Liver (tissue), 9 donors: ENCODE measurements around the gene DNHD1. TPM values are rescaled to one million over a fixed set of nuclear protein-coding genes. Genes with fewer than 3 reads are reported as not detected.

Experiments
- DNase-seq: peaks from one replicate; pipeline ENCODE4 v3.0.0-alpha.2; 2017; ENCODE audit warnings: low spot score
- H3K27ac ChIP-seq, 2 donors: one replicate each; pipeline ENCODE4 v1.7.0; 2013; ENCODE audit warnings: inconsistent platforms in 2 of 2, low read length in 2 of 2, control low read depth in 1 of 2, low read depth in 1 of 2, mild to moderate bottlenecking in 1 of 2
- H3K27me3 ChIP-seq, 4 donors: one replicate each; pipeline versions ENCODE4 v1.6.1 to v1.7.0; 2013; ENCODE audit warnings: low read length in 3 of 4, inconsistent platforms in 1 of 4, mild to moderate bottlenecking in 1 of 4, moderate library complexity in 1 of 4; ENCODE audit not compliant: control insufficient read depth in 4 of 4, insufficient read depth in 4 of 4
- H3K36me3 ChIP-seq, 4 donors: one replicate each; pipeline versions ENCODE4 v1.6.1 to v1.7.0; 2013; ENCODE audit warnings: low read length in 3 of 4, mild to moderate bottlenecking in 3 of 4, low read depth in 1 of 4, moderate library complexity in 1 of 4; ENCODE audit not compliant: control insufficient read depth in 4 of 4, insufficient read depth in 3 of 4
- H3K4me1 ChIP-seq, 4 donors: one replicate each; pipeline versions ENCODE4 v1.6.1 to v1.7.0; 2013; ENCODE audit warnings: low read length in 3 of 4, mild to moderate bottlenecking in 3 of 4, moderate library complexity in 1 of 4; ENCODE audit not compliant: control insufficient read depth in 4 of 4, insufficient read depth in 4 of 4
- H3K4me3 ChIP-seq, 3 donors: one replicate each; pipeline versions ENCODE4 v1.6.1 to v1.7.0; 2013; ENCODE audit warnings: low read length in 3 of 3, control low read depth in 1 of 3, low read depth in 1 of 3, mild to moderate bottlenecking in 1 of 3
- H3K9ac ChIP-seq, 2 donors: one replicate each; pipeline ENCODE4 v1.7.0; 2013; ENCODE audit warnings: low read length in 2 of 2, mild to moderate bottlenecking in 2 of 2, moderate library complexity in 2 of 2, control low read depth in 1 of 2, low read depth in 1 of 2
- H3K9me3 ChIP-seq, 4 donors: one replicate each; pipeline versions ENCODE4 v1.6.1 to v1.7.0; 2013; ENCODE audit warnings: low read length in 3 of 4; ENCODE audit not compliant: control insufficient read depth in 4 of 4
- CTCF ChIP-seq: fragments of 150-350 bp; IDR thresholded peaks from 2 replicates; pipeline ENCODE4 v1.5.1; 2017; ENCODE audit warnings: improper control_type of control experiment, low read depth, low read length; ENCODE audit not compliant: missing input control
- EGR1 ChIP-seq, 2 donors: IDR thresholded peaks; 2 replicates each; pipeline ENCODE4 v1.6.1; 2016 to 2018; ENCODE audit warnings: antibody characterized with exemption in 2 of 2, low read depth in 2 of 2
- FOXA1 ChIP-seq: IDR thresholded peaks from 2 replicates; pipeline ENCODE4 v1.6.1; 2016; ENCODE audit warnings: antibody characterized with exemption
- FOXA2 ChIP-seq: IDR thresholded peaks from 2 replicates; pipeline ENCODE4 v1.6.1; 2016; ENCODE audit warnings: antibody characterized with exemption
- GABPA ChIP-seq, 2 donors: IDR thresholded peaks in 1 of 2; conservative IDR thresholded peaks in 1 of 2; 2 replicates each; pipeline ENCODE4 v1.6.1; 2016; ENCODE audit warnings: antibody characterized with exemption in 2 of 2, mild to moderate bottlenecking in 1 of 2, moderate library complexity in 1 of 2
- HNF4A ChIP-seq, 2 donors: conservative IDR thresholded peaks; 2 replicates each; pipeline ENCODE4 v1.6.1; 2016; ENCODE audit warnings: antibody characterized with exemption in 2 of 2, mild to moderate bottlenecking in 2 of 2
- HNF4G ChIP-seq: IDR thresholded peaks from 2 replicates; pipeline ENCODE4 v1.6.1; 2016; ENCODE audit warnings: antibody characterized with exemption
- JUND ChIP-seq, 2 donors: IDR thresholded peaks; 2 replicates each; pipeline ENCODE4 v1.6.1; 2016; ENCODE audit warnings: antibody characterized with exemption in 2 of 2
- MAX ChIP-seq: IDR thresholded peaks from 2 replicates; pipeline ENCODE4 v1.6.1; 2016; ENCODE audit warnings: antibody characterized with exemption
- NR2F2 ChIP-seq: IDR thresholded peaks from 2 replicates; pipeline ENCODE4 v1.6.1; 2016; ENCODE audit warnings: antibody characterized with exemption
- RAD21 ChIP-seq, 2 donors: IDR thresholded peaks; 2 replicates each; pipeline ENCODE4 v1.6.1; 2016; ENCODE audit warnings: antibody characterized with exemption in 2 of 2, mild to moderate bottlenecking in 2 of 2
- REST ChIP-seq: IDR thresholded peaks from 2 replicates; pipeline ENCODE4 v1.6.1; 2016; ENCODE audit warnings: antibody characterized with exemption, mild to moderate bottlenecking
- RXRA ChIP-seq, 2 donors: IDR thresholded peaks; 2 replicates each; pipeline ENCODE4 v1.6.1; 2017 to 2018; ENCODE audit warnings: antibody characterized with exemption in 2 of 2, mild to moderate bottlenecking in 1 of 2
- SP1 ChIP-seq: IDR thresholded peaks from 2 replicates; pipeline ENCODE4 v1.6.1; 2018; ENCODE audit warnings: antibody characterized with exemption, mild to moderate bottlenecking
- TAF1 ChIP-seq: conservative IDR thresholded peaks from 2 replicates; pipeline ENCODE4 v1.6.1; 2016; ENCODE audit warnings: antibody characterized with exemption, mild to moderate bottlenecking
- YY1 ChIP-seq: IDR thresholded peaks from 2 replicates; pipeline ENCODE4 v1.6.1; 2016; ENCODE audit warnings: antibody characterized with exemption, mild to moderate bottlenecking
- ZBTB33 ChIP-seq: IDR thresholded peaks from 2 replicates; pipeline ENCODE4 v1.6.1; 2016; ENCODE audit warnings: antibody characterized with exemption
- WGBS: extraction: QIAGEN DNeasy Blood & Tissue Kit; methylation state at CpG from one replicate; pipeline ENCODE4 v1.1.7; 2013; 5-methylcytosine and 5-hydroxymethylcytosine counted together
- polyA plus RNA-seq, 2 donors: library from polyadenylated mRNA; stranded (reverse) in 1 of 2; unstranded in 1 of 2; fragments of 200-250 nt in 1 of 2; fragments of >200 nt in 1 of 2; fragmentation: Nextera tagmentation in 1 of 2; extraction: Ambion mirVana in 1 of 2; gene quantifications; one replicate each; pipeline versions ENCODE4 v1.2.1 to v1.2.3, GENCODE V29; 2013 to 2015
- total RNA-seq, 2 donors: library from RNA; depleted of rRNA; stranded (reverse); fragments of >200 nt; gene quantifications; one replicate each; pipeline ENCODE4 v1.2.3, GENCODE V29; 2014
- donor health status: healthy.
- donor health status: healthy.
- donor health status: healthy.
- donor health status: healthy.
- donor health status: healthy.

DNHD1 gene
- total and polyA plus RNA-seq, 4 donors: 2.1 to 23.6 (median 5.0) TPM

GRCh38 chr11:6603287-6604080 lies 106.4 kb downstream of the DNHD1 start, which contains the start of the genes ILK and RRP8 (continued):
- TF ChIP-seq CTCF (no peak), NR2F2 (no peak), RXRA (IDR thresholded peaks at IDR 0.05) (peak in 1 of 2 donors; percentile 16), RAD21 (IDR thresholded peaks at IDR 0.05) (peak; percentile 60 to 68), MAX (peak; percentile 81), HNF4G (no peak), GABPA (IDR thresholded peaks at IDR 0.05 in 1 of 2, conservative IDR thresholded peaks at IDR 0.05 in 1 of 2) (peak in 1 of 2 donors; percentile 83), ZBTB33 (peak; percentile 36), JUND (IDR thresholded peaks at IDR 0.05) (no peak)

GRCh38 chr11:6604081-6604626 lies 107.1 kb downstream of the DNHD1 start:
- under 1% methylated on average over 20 of the region's 20 CpGs for WGBS
- H3K9me3 ChIP-seq: no peaks in the 10 kb centered on the region
- H3K27ac ChIP-seq: peak overlapping the region; percentile 66 to 94
- peaks cover 7 to 62% (median 44%) of the 10 kb centered on the region in 4 donors for H3K4me1 ChIP-seq
- H3K9ac ChIP-seq: peak overlapping the region; percentile 41 to 95
- peaks cover 2 to 38% (median 24%) of the 10 kb centered on the region in 4 donors for H3K36me3 ChIP-seq
- H3K27me3 ChIP-seq: no peaks in the 10 kb centered on the region
- DNase-seq: peak; percentile 66
- H3K4me3 ChIP-seq: peak overlapping the region; percentile 59 to 98 (median 70)
- TF ChIP-seq REST (peak; percentile 55), FOXA2 (no peak), CTCF (no peak), EGR1 (IDR thresholded peaks at IDR 0.05; ENCODE audit: low read depth in 2 of 2) (no peak), MAX (no peak), HNF4G (no peak), RAD21 (IDR thresholded peaks at IDR 0.05) (peak; percentile 56 to 64), ZBTB33 (no peak), NR2F2 (no peak), GABPA (IDR thresholded peaks at IDR 0.05 in 1 of 2, conservative IDR thresholded peaks at IDR 0.05 in 1 of 2) (no peak), FOXA1 (no peak), SP1 (peak; percentile 24), TAF1 (peak; percentile 50), HNF4A (conservative IDR thresholded peaks at IDR 0.05) (no peak), JUND (IDR thresholded peaks at IDR 0.05) (no peak), RXRA (IDR thresholded peaks at IDR 0.05) (peak in 1 of 2 donors; percentile 11), YY1 (peak; percentile 16)
